ENCODE data around the gene ABCE1.

GRCh38 chr4:145071560-145071959, 26.6 kb upstream of the ABCE1 start:
- TF ChIP-seq POLR2AphosphoS5 (IDR thresholded peaks at IDR 0.05; ENCODE audit: low read depth, low read length) = no peak
- no peak for TF ChIP-seq CTCF (IDR thresholded peaks at IDR 0.05)

Measured in Panc1 (cell line).